Brain pericyte (primary cell): ENCODE data around the gene DAGLA.
"Not testable (repeated sequence)": the region's sequence is repeated elsewhere in the genome, so short reads cannot be mapped to it uniquely, and the experiment has no call there.

Source experiments
- DNase-seq: peaks from one replicate; pipeline ENCODE4 v3.0.0-alpha.2; 2012; ENCODE audit warnings: low read depth, low spot score

Gene DAGLA, protein sequence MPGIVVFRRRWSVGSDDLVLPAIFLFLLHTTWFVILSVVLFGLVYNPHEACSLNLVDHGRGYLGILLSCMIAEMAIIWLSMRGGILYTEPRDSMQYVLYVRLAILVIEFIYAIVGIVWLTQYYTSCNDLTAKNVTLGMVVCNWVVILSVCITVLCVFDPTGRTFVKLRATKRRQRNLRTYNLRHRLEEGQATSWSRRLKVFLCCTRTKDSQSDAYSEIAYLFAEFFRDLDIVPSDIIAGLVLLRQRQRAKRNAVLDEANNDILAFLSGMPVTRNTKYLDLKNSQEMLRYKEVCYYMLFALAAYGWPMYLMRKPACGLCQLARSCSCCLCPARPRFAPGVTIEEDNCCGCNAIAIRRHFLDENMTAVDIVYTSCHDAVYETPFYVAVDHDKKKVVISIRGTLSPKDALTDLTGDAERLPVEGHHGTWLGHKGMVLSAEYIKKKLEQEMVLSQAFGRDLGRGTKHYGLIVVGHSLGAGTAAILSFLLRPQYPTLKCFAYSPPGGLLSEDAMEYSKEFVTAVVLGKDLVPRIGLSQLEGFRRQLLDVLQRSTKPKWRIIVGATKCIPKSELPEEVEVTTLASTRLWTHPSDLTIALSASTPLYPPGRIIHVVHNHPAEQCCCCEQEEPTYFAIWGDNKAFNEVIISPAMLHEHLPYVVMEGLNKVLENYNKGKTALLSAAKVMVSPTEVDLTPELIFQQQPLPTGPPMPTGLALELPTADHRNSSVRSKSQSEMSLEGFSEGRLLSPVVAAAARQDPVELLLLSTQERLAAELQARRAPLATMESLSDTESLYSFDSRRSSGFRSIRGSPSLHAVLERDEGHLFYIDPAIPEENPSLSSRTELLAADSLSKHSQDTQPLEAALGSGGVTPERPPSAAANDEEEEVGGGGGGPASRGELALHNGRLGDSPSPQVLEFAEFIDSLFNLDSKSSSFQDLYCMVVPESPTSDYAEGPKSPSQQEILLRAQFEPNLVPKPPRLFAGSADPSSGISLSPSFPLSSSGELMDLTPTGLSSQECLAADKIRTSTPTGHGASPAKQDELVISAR

DNA sequence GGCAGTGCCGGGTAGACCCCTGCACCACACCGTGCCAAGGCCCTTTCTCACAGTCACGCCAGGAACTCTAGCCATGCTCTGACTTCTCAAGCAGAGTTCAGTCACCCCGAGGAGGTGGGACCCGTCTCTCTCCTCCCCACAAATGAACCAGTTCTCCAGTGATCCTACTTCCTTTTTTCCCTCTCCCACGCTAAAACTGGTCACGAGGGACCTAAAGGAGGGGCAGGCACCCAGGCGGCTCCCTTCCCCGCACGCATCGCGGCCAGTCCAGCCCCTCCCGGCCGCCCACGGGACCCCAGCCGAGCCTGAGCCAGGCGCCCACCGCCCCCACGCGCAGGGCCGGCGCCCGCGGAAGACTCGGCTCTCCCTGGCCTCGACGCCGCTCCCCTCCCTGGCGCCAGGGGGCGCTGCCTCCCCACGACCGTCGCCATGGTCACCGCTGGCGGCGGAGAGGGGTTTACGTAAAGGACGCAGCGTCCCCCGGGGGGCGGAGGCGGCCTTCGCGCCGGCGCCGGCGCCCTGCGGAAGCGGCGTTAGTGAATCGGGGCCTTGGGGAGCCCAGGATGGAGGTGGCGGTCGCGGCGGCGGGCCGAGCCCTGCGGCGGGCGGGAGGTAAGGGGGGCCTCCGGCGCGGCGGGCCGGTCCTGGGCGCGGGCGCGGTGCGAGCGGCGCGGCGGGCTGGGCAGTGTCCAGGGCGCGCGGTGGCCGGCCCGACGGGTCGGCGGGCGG is at the start of gene DAGLA:
Gene DAGLA, plus strand, starts transcription at position 499 of the 729 bp plus-strand sequence. CDS start 39,765 bp downstream, outside the sequence.
- DNase-seq = no peak

DNA sequence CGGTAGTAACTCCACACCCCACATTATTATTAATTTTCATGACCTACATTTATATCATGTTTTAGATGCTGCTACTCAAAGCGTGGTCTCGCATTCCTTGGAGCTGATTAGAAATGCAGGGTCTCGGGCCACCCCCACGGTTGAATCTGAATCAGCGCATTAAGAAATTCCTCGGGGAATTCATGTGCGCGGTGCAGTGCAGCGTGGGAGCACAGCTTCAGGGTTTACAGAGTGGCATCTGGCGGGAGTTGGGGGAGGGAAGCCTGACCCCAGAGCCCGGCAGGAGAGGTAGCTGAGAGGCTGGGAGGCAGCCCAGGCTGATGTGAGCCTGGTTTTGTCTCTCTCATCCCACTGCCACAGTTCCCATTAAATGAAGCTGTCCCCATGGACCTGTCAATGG is 48.1 kb upstream of the DAGLA start:
- no peak for DNase-seq

DNA sequence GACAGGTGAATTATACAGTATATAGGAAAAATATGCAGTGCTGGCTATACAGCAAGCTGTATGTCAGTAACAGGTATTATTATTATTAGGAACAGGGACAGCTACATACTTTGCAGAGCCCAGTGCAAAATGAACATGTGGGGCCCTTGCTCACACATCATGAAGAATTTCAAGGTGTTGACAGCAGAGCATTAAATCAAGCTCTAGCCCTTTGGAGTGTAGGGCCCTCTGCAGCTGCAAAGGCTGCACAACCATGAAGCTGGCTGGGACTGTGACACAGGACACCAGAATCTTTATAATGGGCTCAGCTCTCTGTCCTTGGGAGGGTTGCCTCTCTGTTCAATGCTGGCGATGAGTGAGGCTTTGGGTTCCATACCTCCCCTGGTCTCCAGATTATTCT is 44.9 kb upstream of the DAGLA start:
- DNase-seq = no peak

DNA sequence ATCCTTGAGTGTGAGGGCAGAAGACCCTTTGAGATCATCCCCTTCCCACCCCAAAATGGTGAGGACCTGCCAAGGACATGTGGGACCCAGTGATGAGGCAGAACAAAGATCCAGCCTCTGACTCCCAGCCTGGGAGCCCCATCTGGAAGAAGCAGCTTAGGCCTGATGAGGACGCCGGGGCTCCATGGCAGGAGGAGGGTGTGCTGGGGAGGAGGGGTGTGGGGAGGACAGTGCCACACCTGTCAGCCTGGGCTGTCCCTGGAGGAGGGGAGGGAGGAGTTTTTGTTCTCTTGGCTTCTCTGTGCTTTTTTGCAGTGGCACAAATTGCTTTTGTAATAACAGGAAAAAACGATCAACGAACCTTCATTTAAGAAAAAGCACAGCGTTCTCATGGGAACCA is 44.4 kb upstream of the DAGLA start:
- DNase-seq = no peak

DNA sequence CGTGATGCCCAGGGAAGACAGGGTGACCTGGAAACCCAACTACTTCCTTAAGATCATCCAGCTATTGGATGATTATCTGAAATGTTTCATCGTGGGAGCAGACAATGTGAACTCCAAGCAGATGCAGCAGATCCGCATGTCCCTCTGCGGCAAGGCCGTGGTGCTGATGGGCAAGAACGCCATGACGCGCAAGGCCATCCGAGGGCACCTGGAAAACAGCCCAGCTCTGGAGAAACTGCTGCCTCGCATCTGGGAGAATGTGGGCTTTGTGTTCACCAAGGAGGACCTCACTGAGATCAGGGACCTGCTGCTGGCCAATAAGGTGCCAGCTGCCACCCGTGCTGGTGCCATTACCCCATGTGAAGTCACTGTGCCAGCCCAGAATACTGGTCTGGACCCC is 43.5 kb upstream of the DAGLA start:
- DNase-seq = no peak

DNA sequence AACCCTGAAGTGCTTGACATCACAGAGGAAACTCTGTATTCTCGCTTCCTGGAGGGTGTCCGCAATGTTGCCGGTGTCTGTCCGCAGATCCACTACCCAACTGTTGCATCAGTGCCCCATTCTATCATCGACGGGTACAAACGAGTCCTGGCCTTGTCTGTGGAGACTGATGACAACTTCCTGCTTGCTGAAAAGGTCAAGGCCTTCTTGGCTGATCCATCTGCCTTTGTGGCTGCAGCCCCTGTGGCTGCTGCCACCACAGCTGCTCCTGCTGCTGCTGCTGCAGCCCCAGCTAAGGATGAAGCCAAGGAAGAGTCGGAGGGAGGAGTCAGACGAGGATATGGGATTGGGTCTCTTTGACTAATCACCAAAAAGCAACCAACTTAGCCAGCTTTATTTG is 42.9 kb upstream of the DAGLA start:
- DNase-seq = no peak

DNA sequence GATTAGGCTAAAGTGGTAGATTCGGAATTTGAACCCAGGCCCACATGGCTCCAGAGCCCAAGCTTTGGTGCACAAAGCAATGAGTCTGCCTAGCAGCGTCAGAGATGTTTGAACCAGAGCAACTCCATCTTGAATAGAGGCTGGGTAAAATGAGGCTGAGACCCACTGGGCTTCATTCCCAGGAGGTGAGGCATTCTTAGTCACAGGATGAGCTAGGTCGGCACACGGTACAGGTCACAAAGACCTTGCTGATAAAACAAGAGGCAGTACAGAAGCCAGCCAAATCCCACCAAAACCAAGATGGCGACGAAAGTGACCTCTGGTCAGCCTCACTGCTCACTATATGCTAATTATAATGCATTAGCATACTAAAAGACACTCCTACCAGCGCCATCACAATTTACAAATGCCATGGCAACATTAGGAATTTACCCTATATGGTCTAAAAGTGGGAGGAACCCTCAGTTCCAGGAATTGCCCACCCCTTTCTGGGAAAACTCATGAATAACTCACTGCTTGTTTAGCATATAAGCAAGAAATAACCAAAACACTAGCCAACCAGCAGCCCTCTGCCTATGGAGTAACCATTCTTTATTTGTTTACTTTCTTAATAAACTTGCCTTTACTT is 40.3 kb upstream of the DAGLA start:
- no peak for DNase-seq

DNA sequence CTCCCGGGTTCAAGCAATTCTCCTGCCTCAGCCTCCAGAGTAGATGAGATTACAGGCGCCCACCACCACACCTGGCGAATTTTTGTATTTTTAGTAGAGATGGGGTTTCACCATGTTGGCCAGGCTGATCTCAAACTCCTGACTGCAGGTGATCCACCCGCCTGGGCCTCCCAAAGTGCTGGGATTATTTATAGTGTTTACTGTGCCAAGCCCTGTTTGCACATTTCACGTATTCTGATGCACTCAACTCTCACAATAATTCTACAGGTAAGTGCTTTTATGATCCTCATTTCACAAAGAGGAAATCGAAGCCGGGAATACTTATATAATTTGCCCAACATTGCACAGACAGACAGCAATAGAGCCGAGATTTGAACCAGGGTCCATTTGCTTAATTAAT is 38.0 kb upstream of the DAGLA start:
- DNase-seq = no peak

DNA sequence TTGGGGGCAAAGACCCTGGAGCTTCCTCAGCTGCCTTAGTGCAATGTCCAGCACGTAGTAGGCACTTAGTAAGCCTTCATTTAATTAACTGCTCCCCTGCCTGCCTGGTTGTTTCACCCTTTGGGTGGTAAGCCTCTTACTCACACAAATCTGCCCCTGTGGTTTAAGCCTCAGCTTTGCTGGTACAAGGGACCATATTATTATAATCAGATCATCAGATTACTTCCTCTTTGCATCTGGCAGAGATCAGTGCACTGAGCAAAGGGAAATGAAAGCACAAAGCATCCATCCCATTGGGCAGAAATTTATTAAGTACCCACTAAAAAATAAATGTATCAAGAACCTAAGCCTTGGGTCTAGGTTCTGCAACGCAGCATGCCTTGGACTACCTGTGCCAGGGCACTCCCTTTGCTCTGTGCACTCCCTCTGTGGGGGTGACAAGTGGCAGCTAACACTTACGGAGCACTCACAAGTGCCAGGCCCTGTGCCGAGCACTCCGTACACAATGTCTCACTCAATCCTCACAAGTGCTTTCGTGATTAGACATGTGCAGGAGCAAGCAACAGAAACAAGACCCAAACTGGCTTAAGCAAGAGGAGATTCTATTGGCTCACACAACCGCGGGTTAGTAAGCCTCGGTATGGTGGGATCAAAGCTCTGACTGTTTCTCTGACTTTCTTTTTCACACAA is 34.9 kb upstream of the DAGLA start:
- DNase-seq = no peak

DNA sequence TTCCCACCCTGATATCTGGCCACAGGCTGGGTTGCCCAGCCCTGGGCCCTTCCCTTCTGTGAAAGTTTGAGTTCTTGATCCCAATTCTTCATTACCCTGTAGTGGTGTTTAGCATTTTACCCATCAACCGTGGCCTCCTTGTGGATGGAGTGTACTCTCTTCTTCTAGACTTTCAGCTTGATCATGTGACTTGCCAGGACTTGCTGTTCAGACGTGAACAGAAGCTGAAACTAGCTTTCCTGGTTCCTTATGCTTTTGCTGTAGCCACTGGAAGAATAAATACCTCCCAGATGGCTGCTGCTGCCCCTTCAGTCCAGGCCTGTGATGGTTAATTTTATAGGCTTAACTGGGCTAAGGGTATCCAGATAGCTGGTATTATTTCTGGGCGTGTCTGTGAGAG is 32.7 kb upstream of the DAGLA start:
- DNase-seq = no peak

DNA sequence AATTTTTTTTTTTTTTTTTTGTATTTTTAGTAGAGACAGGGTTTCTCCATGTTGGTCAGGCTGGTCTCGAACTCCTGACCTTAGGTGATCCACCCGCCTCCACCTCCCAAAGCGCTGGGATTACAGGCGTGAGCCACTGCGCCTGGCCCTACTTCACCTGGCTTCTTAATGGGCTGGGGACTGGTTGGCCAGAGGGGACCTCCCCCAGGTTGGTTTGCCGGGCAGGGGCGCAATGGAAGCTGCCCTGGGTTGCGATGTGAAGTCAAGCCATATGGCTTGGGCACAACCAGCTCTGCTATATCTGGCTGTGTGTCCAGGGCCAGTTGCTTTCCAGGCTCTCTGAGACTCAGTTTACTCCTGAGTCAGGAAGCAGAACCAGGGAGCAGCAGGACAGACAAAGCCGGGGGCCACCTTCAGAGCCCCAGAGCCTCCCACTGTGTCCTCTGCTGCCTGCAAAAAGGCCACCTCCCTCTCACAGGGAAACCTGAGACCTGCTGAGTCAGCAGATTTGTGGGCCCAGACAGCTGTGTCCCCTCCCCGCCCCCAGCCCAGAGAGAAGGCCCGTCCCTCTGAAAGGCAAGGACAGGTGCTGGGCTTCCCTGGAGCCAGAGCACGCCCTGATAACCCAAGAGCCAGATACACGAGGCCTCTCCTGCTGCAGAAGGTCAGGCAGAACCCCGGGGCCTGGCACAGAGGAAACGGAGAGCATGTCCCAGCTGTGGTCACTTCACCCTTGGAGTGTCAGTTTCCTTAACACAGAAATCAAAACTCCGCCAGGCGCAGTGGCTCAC is 29.2 kb upstream of the DAGLA start:
- no peak for DNase-seq

DNA sequence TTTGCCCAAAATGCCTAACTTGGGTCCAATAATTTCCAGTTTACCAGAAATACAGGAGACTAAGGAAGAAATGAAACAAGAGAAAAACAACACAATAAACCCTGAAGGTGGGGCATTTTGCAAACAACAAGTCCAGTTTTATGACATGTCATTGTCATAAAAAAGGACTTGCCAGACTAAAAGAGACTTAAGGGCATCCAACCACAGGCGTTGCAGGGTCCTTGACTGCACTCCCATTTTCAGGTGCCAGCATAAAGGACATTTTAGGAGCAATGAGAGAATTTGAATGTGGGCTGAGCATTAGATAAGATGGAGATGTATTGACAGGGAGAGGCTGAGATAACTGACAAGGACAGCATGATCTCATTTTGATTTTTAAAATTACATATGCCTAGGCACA is 28.1 kb upstream of the DAGLA start:
- DNase-seq = no peak

DNA sequence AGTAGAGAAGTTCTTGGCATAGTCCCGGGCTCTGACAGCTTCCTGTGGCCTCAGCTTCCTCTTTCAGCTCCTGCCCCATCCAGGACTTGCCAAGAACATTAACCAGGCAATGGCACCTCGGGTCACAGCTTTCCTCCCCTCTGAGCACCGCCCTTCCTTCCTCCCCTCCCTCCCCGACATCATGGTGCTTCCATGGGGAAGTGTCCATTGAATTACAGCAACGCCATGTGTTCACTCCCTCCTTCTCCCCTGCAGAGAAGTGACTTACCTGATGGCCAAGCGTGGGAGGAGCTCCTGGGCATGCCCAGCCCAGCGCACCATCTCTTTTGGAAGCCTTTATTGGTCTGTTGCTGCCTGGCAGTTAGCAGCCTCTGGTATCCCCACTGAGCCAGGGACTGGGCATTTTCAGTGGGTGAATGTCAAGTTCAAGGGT is 25.8 kb upstream of the DAGLA start:
- no peak for DNase-seq

DNA sequence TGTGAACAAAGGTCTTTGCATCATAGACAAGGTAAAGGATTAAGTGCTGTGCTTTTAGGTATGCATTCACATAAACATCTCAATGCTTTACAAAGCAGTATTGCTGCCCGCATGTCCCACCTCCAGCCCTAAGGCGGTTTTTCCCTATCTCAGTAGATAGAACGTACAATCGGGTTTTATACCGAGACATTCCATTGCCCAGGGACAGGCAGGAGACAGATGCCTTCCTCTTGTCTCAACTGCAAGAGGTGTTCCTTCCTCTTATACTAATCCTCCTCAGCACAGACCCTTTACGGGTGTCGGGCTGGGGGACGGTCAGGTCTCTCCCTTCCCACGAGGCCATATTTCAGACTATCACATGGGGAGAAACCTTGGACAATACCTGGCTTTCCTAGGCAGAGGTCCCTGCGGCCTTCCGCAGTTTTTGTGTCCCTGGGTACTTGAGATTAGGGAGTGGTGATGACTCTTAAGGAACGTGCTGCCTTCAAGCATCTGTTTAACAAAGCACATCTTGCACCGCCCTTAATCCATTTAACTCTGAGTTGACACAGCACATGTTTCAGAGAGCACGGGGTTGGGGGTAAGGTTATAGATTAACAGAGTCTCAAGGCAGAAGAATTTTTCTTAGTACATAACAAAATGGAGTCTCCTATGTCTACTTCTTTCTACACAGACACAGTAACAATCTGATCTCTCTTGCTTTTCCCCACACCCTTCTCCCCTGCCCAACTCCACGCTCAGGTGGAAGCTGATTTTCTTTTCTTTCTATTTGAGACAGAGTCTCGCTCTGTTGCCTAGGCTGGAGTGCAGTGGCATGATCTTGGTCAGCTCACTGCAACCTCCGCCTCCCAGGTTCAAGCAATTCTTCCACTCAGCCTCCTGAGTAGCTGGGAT is 24.7 kb upstream of the DAGLA start:
- DNase-seq = not testable (repeated sequence)

DNA sequence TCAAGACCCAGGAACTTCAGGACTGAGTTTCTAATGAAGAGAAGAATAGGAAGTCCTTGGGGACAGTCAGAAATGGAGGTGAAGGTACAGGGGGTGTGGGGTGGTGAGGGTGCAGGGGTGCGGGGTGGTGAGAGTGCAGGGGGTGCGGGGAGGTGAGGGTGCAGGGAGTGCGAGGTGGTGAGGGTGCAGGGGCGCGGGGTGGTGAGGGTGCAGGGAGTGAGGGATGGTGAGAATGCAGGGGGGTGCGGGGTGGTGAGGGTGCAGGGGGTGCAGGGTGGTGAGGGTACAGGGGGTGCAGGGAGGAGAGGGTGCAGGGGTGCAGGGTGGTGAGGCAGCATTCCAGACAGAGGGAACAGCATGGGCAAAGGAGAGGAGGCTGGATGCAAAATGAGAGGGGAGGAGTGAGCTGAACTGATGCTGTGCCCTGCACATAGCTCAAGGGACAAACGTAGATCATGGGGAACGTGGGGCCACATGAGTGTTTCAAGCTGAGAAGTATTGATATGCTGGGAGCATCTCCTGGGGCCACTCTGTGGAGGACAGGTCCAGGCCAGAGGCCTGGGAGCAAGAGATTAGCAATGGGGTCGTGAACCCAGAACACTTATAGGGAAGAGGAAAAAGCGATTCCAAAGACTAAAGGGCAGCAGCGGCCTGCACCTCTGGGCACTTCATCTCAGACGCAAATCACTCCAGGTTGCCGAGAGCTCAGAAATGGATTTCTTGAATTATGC is 23.7 kb upstream of the DAGLA start:
- no peak for DNase-seq

DNA sequence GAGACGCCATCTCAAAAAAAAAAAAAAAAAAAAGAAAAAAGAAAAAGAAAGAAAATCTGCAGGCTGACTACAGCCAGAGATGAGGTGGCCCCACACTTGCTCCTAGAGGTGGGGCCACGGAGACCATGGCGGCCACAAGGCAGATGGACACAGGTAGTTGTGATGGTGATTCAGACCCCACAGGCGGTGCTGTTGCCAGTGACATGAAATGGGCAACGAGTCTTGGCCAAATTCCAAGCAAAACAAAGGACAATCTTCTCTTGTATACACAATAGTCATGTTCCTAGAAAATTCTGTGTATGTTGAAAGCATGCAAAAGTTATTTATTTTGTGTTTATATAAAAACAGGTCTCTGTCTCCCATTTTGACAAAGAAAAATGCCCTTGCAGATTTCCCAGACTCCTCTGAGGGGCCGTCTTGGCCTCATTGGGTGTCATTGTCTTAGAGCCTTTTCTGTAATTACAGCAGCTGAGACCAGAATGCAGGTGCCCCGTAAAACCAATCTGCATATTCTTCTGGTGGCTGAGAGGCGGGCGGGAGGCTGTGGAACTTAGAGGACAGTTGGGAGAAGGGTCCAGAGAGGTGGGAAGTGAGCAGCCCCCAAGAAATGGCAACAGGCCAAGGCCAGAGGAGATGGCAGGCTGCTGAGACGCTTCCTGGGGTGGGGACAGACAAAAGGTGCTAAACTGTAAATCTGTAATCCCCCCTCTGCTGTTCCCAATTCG is 22.5 kb upstream of the DAGLA start:
- no peak for DNase-seq

DNA sequence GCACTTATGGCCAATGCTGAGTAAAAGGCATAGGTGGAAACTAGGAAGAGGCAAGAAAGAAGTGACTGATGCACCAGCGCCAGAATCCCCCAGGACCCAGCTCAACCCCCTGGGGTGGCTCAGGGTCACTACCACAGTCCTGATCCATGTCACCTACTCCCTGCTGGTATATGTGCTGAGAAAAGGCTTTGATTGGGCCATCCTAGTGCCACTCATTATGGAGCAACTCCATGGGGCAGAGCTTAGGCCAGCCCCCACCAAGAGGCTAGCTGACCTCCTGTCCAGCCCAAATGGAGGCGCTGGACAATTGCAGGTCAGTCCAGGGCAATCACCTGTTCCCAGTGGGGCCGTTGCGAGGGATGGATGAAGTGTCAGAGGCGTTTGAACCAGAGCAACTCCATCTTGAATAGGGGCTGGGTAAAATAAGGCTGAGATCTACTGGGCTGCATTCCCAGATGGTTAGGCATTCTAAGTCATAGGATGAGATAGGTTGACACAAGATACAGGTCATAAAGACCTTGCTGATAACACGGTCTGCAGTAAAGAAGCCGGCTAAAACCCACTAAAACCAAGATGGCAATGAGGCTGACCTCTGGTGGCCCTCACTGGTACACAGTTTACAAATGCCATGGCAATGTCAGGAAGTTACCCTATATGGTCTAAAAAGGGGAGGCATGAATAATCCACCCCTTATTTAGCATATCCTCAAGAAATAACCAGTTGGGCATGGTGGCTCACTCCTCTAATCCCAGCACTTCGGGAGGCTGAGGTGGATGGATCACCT is 20.6 kb upstream of the DAGLA start:
- DNase-seq = no peak
